H1 (cell line): ENCODE results near the gene SCAI. TPM values are rescaled to one million over a fixed set of nuclear protein-coding genes. Genes with fewer than 3 reads are reported as not detected.

Source experiments
- CTCF ChIA-PET: fragments of 300-600 bp; sonication (Branson Sonifier 250); formaldehyde crosslinking; loops from one replicate; lab custom pipeline; 2021; ENCODE audit not compliant: partially characterized antibody; lab: Charles Lee
- POLR2A ChIA-PET: fragments of 300-600 bp; sonication (Branson Sonifier 250); formaldehyde crosslinking; loops from one replicate; lab custom pipeline; 2021; ENCODE audit warnings: inconsistent platforms; ENCODE audit not compliant: partially characterized antibody; lab: Charles Lee
- DNase-seq, 2 experiments: peaks; one replicate each; pipeline versions ENCODE4 v3.0.0 to v3.0.0-alpha.2; 2010 to 2022; ENCODE audit warnings: low spot score in 2 of 2, low read depth in 1 of 2, mixed read lengths in 1 of 2
- FAIRE-seq: peaks from 2 replicates; lab custom pipeline; 2011; peaks lifted over from hg19 to GRCh38; lab: Jason Lieb, UNC
- H2AFZ ChIP-seq: 2 replicates; pipeline ENCODE4 v1.8.1; 2012; ENCODE audit warnings: low read length, inconsistent platforms
- H2AK5ac ChIP-seq: 2 replicates; pipeline ENCODE4 v1.6.1; 2013; ENCODE audit warnings: low read depth, low read length
- H2BK120ac ChIP-seq: replicated peaks from 2 replicates; pipeline ENCODE3; 2013; ENCODE audit warnings: low read depth, low read length, inconsistent platforms
- H2BK12ac ChIP-seq: 2 replicates; pipeline ENCODE4 v1.6.1; 2013; ENCODE audit warnings: low read depth, low read length
- H2BK15ac ChIP-seq: 2 replicates; pipeline ENCODE4 v1.6.1; 2013; ENCODE audit warnings: low read length
- H2BK20ac ChIP-seq: 2 replicates; pipeline ENCODE4 v1.6.1; 2013; ENCODE audit warnings: low read length
- H2BK5ac ChIP-seq: 2 replicates; pipeline ENCODE4 v1.6.1; 2013; ENCODE audit warnings: low read depth, low read length
- H3K14ac ChIP-seq: 2 replicates; pipeline ENCODE4 v1.6.1; 2013; ENCODE audit warnings: inconsistent platforms; ENCODE audit not compliant: insufficient read length
- H3K18ac ChIP-seq: 2 replicates; pipeline ENCODE4 v1.6.1; 2013; ENCODE audit warnings: low read length; ENCODE audit errors: extremely low read depth
- H3K23ac ChIP-seq: 2 replicates; pipeline ENCODE4 v1.6.1; 2013; ENCODE audit warnings: inconsistent platforms; ENCODE audit not compliant: insufficient read length
- H3K23me2 ChIP-seq: 2 replicates; pipeline ENCODE4 v1.6.1; 2013; ENCODE audit warnings: low read depth, low read length
- H3K27ac ChIP-seq: 2 replicates; pipeline ENCODE4 v1.6.1; 2011; ENCODE audit warnings: low read depth, low read length, inconsistent platforms
- H3K27me3 ChIP-seq, 4 experiments: replicated peaks in 1 of 4; 1 replicate in 1 of 4; 2 replicates in 3 of 4; pipeline versions ENCODE4 v1.6.1 to v1.8.1; 2011 to 2013; ENCODE audit warnings: low read length in 3 of 4, mild to moderate bottlenecking in 3 of 4, inconsistent platforms in 2 of 4, mixed read lengths in 2 of 4, moderate library complexity in 1 of 4; ENCODE audit not compliant: control insufficient read depth in 3 of 4, insufficient read depth in 3 of 4; ENCODE audit errors: extremely low read depth in 1 of 4
- H3K36me3 ChIP-seq, 4 experiments: 2 replicates each; pipeline versions ENCODE4 v1.6.1 to v1.8.1; 2011 to 2013; ENCODE audit warnings: mild to moderate bottlenecking in 4 of 4, low read length in 3 of 4, moderate library complexity in 2 of 4, control low read depth in 1 of 4, inconsistent platforms in 1 of 4; ENCODE audit not compliant: insufficient read depth in 4 of 4, control insufficient read depth in 2 of 4
- H3K4ac ChIP-seq: replicated peaks from 2 replicates; pipeline ENCODE3; 2013; ENCODE audit warnings: low read length, low read depth, mixed read lengths, inconsistent platforms; ENCODE audit not compliant: insufficient read length
- H3K4me1 ChIP-seq, 4 experiments: replicated peaks in 1 of 4; 1 replicate in 1 of 4; 2 replicates in 3 of 4; pipeline versions ENCODE4 v1.6.1 to v1.8.1; 2011 to 2013; ENCODE audit warnings: low read length in 3 of 4, inconsistent platforms in 2 of 4, mixed read lengths in 1 of 4; ENCODE audit not compliant: insufficient read depth in 4 of 4, control insufficient read depth in 3 of 4
- H3K4me2 ChIP-seq, 2 experiments: 2 replicates each; pipeline versions ENCODE4 v1.6.1 to v1.8.1; 2011 to 2013; ENCODE audit warnings: low read depth in 2 of 2, low read length in 2 of 2, control low read depth in 1 of 2, inconsistent platforms in 1 of 2, mild to moderate bottlenecking in 1 of 2; ENCODE audit not compliant: insufficient read depth in 1 of 2
- H3K4me3 ChIP-seq, 4 experiments: fragments of 200-600, 300-600 bp in 1 of 4; sonication (generic), shearing (Covaris generic), sonication (Bioruptor Twin) in 1 of 4; 2 replicates each; pipeline versions ENCODE4 v1.5.1 to v1.8.1; 2011 to 2016; ENCODE audit warnings: low read length in 4 of 4, low read depth in 3 of 4, control low read depth in 2 of 4, inconsistent platforms in 2 of 4, mild to moderate bottlenecking in 2 of 4, mixed read lengths in 1 of 4, moderate library complexity in 1 of 4; ENCODE audit not compliant: insufficient read depth in 2 of 4; ENCODE audit errors: extremely low read depth in 1 of 4
- H3K56ac ChIP-seq: replicated peaks from 2 replicates; pipeline ENCODE3; 2013; ENCODE audit warnings: low read depth, mild to moderate bottlenecking, mixed read lengths, low read length, inconsistent platforms; ENCODE audit not compliant: insufficient read length
- H3K79me1 ChIP-seq: 2 replicates; pipeline ENCODE4 v1.6.1; 2013; ENCODE audit warnings: low read depth, low read length, control low read depth
- H3K79me2 ChIP-seq, 2 experiments: 2 replicates each; pipeline versions ENCODE4 v1.6.1 to v1.8.1; 2012 to 2013; ENCODE audit warnings: low read length in 2 of 2, mild to moderate bottlenecking in 2 of 2, inconsistent platforms in 1 of 2; ENCODE audit not compliant: insufficient read depth in 2 of 2, control insufficient read depth in 1 of 2
- H3K9ac ChIP-seq, 4 experiments: replicated peaks in 1 of 4; 1 replicate in 1 of 4; 2 replicates in 3 of 4; pipeline versions ENCODE4 v1.6.1 to v1.8.1; 2011 to 2013; ENCODE audit warnings: low read depth in 3 of 4, low read length in 3 of 4, control low read depth in 2 of 4, mild to moderate bottlenecking in 2 of 4, moderate library complexity in 2 of 4, inconsistent platforms in 1 of 4; ENCODE audit errors: extremely low read depth in 1 of 4
- H3K9me3 ChIP-seq, 2 experiments: 2 replicates each; pipeline versions ENCODE4 v1.6.1 to v1.8.1; 2012 to 2013; ENCODE audit warnings: mild to moderate bottlenecking in 2 of 2, moderate library complexity in 2 of 2, control low read depth in 1 of 2, inconsistent platforms in 1 of 2, low read depth in 1 of 2, low read length in 1 of 2, mixed read lengths in 1 of 2; ENCODE audit not compliant: insufficient read depth in 2 of 2
- H4K20me1 ChIP-seq, 2 experiments: replicated peaks in 1 of 2; 2 replicates each; pipeline versions ENCODE3 to v1.8.1; 2011 to 2013; ENCODE audit warnings: inconsistent platforms in 2 of 2, low read length in 2 of 2, mild to moderate bottlenecking in 1 of 2; ENCODE audit not compliant: insufficient read depth in 2 of 2, control insufficient read depth in 1 of 2
- H4K5ac ChIP-seq: 2 replicates; pipeline ENCODE4 v1.6.1; 2013; ENCODE audit warnings: low read length, low read depth, mixed read lengths, inconsistent platforms; ENCODE audit not compliant: insufficient read length
- H4K8ac ChIP-seq: 2 replicates; pipeline ENCODE4 v1.8.0; 2013; ENCODE audit warnings: mild to moderate bottlenecking, moderate library complexity, low read length, inconsistent platforms; ENCODE audit not compliant: insufficient read depth; ENCODE audit errors: extremely low read depth
- H4K91ac ChIP-seq: replicated peaks from 2 replicates; pipeline ENCODE3; 2013; ENCODE audit warnings: low read length, mixed read lengths, inconsistent platforms; ENCODE audit not compliant: insufficient read length
- BRCA1 ChIP-seq: IDR thresholded peaks from 2 replicates; pipeline ENCODE4 v1.6.1; 2012; ENCODE audit warnings: low read depth, low read length, improper control_type of control experiment
- CREB1 ChIP-seq: IDR thresholded peaks from 2 replicates; pipeline ENCODE4 v1.6.1; 2012; ENCODE audit warnings: inconsistent platforms
- GTF2F1 ChIP-seq: IDR thresholded peaks from 2 replicates; pipeline ENCODE4 v1.6.1; 2012; ENCODE audit warnings: low read depth, low read length, improper control_type of control experiment, borderline replicate concordance
- HDAC2 ChIP-seq, 2 experiments: fragments of 300-600 bp in 1 of 2; sonication (generic) in 1 of 2; IDR thresholded peaks; 2 replicates each; pipeline ENCODE4 v1.6.1; 2011 to 2012; ENCODE audit warnings: low read depth in 2 of 2, low read length in 2 of 2, mild to moderate bottlenecking in 2 of 2, moderate library complexity in 2 of 2, borderline replicate concordance in 1 of 2, inconsistent platforms in 1 of 2
- HDAC6 ChIP-seq: IDR thresholded peaks from one replicate; pipeline ENCODE4 v1.7.1; 2012; ENCODE audit warnings: low read depth, mild to moderate bottlenecking, inconsistent platforms, low read length, moderate library complexity
- KDM4A ChIP-seq: IDR thresholded peaks from one replicate; pipeline ENCODE4 v1.7.1; 2012; ENCODE audit warnings: low read depth, mild to moderate bottlenecking, moderate library complexity, low read length, inconsistent platforms; ENCODE audit not compliant: severe bottlenecking
- RAD21 ChIP-seq, 2 experiments: IDR thresholded peaks in 1 of 2; conservative IDR thresholded peaks in 1 of 2; 2 replicates each; pipeline ENCODE4 v1.6.1; 2011; ENCODE audit warnings: low read depth in 2 of 2, low read length in 2 of 2, improper control_type of control experiment in 1 of 2, inconsistent platforms in 1 of 2, mild to moderate bottlenecking in 1 of 2, moderate library complexity in 1 of 2
- SIN3A ChIP-seq, 2 experiments: IDR thresholded peaks in 1 of 2; conservative IDR thresholded peaks in 1 of 2; 2 replicates each; pipeline ENCODE4 v1.6.1; 2011 to 2012; ENCODE audit warnings: low read length in 2 of 2, improper control_type of control experiment in 1 of 2, low read depth in 1 of 2, mild to moderate bottlenecking in 1 of 2
- USF2 ChIP-seq: IDR thresholded peaks from 2 replicates; pipeline ENCODE4 v1.6.1; 2011; ENCODE audit warnings: low read length, improper control_type of control experiment
- WGBS, 2 experiments: shearing (Covaris generic) in 1 of 2; methylation state at CpG; one replicate each; pipeline versions ENCODE4 v1.1.6 to v1.1.7; 2013 to 2015; ENCODE audit warnings: low lambda C conversion rate in 2 of 2, mixed read lengths in 2 of 2, inconsistent platforms in 1 of 2, low coverage in 1 of 2, missing lambda C conversion rate in 1 of 2; ENCODE audit not compliant: insufficient replicate concordance in 2 of 2, insufficient coverage in 1 of 2, insufficient read length in 1 of 2; ENCODE audit errors: extremely low coverage in 1 of 2, missing lambda C conversion rate in 1 of 2; 5-methylcytosine and 5-hydroxymethylcytosine counted together
- polyA plus RNA-seq, 7 experiments: library from polyadenylated mRNA; depleted of rRNA in 3 of 7; stranded (reverse) in 5 of 7; unstranded in 2 of 7; fragments of >200 nt in 5 of 7; fragments of 200-250 nt in 2 of 7; gene quantifications; 1 replicate in 5 of 7; 2 replicates in 1 of 7; 4 replicates in 1 of 7; pipeline versions ENCODE4 v1.2.1 to v1.2.3, GENCODE V29; 2011 to 2013; ENCODE audit warnings: missing spikeins in 2 of 7, mixed read lengths in 2 of 7
- total RNA-seq: library from RNA; stranded (reverse); fragmentation: NEBNext Ultra II Directional; extraction: Animal tissue kit (Norgen Biotek cat#: 25700); gene quantifications from 2 replicates; pipeline ENCODE4 v1.2.1, GENCODE V29; 2021
- TF ChIP-seq, protein P1 (sequence below): IDR thresholded peaks from 2 replicates; pipeline ENCODE4 v1.6.1; 2012; ENCODE audit warnings: inconsistent platforms

SCAI gene
- total and polyA plus RNA-seq, 2 of the 8 experiments (the other 6 are each of a cell fraction or from before 2014, with no cell fraction given): 6.4 to 19.8 TPM

DNA sequence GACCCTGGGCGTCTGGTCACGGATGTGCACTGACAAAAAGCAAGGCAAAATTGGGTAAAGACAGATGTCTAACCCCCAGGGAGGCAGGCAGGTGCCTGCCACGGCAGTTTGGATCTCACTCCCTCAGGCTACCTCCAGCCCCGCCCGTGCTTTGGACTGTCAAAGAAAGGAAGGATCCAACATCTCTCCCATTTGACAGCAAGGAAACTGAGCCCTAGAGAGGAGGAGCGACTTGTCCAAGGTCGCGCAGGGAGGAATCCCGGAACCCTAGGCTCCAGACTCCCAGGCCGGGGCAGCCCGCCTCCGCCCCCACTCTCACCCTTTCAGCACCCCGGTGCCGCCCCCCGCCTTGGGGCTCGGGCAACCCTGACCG lies 202.8 kb downstream of the SCAI start:
- 8% methylated on average over 11 of the region's 17 CpGs; no CpG with 5 or more reads in 1 of the 2 experiments for WGBS, 2 experiments
- peak overlapping the region; percentile 77 to 80 for H3K4me2 ChIP-seq
- H3K23me2 ChIP-seq: 0 out of 2 replicates have a peak, but pooled peaks cover 4% of the 10 kb centered on the region
- peak overlapping the region; percentile 42 to 70 (median 56) for H3K9ac ChIP-seq
- H3K14ac ChIP-seq: no peak overlapping the region
- H2AK5ac ChIP-seq: no peak overlapping the region
- no peaks in the 10 kb centered on the region for H4K20me1 ChIP-seq
- no peaks in the 10 kb centered on the region; a peak in 1 of 7 replicates for H3K27me3 ChIP-seq
- no peak overlapping the region for H2BK120ac ChIP-seq
- peak overlapping the region; percentile 68; the same call in 1 of the 2 replicates for H4K8ac ChIP-seq
- no peaks in the 10 kb centered on the region for H3K79me1 ChIP-seq
- FAIRE-seq: no peak
- 0 out of 2 replicates have a peak overlapping the region, but pooled peaks have one; percentile 55 for H3K18ac ChIP-seq
- H2BK5ac ChIP-seq: no peak overlapping the region; the same call in 1 of the 2 replicates
- ChIA-PET POLR2A (no interaction called here), CTCF (no interaction called here)
- no peak overlapping the region for H4K91ac ChIP-seq
- H3K9me3 ChIP-seq: no peaks in the 10 kb centered on the region
- H4K5ac ChIP-seq: no peak overlapping the region
- peak overlapping the region; percentile 58 to 89 (median 80) for H3K4me3 ChIP-seq
- H3K36me3 ChIP-seq: peaks cover 0 to 4% (median 0%) of the 10 kb centered on the region in 4 experiments; a peak in 1 of 8 replicates
- no peak overlapping the region for H3K56ac ChIP-seq
- peak overlapping the region; percentile 69; the same call in 1 of the 2 replicates for H3K27ac ChIP-seq
- no peaks in the 10 kb centered on the region for H3K79me2 ChIP-seq
- peaks cover 0 to 2% (median 0%) of the 10 kb centered on the region in 4 experiments; a peak in 2 of 7 replicates for H3K4me1 ChIP-seq
- H2BK20ac ChIP-seq: no peak overlapping the region
- H2AFZ ChIP-seq: no peak overlapping the region
- no peak overlapping the region for H2BK12ac ChIP-seq
- no peak overlapping the region for H3K4ac ChIP-seq
- H3K23ac ChIP-seq: no peak overlapping the region
- DNase-seq: no peak
- H2BK15ac ChIP-seq: no peak overlapping the region
- TF ChIP-seq USF2 (no peak), HDAC2 (IDR thresholded peaks at IDR 0.05; ENCODE audit: borderline replicate concordance in 1 of 2, low read depth in 2 of 2, low read length in 2 of 2) (peak in 1 of 2 experiments; percentile 36; a peak in 1 of 4 replicates), CREB1 (no peak), GTF2F1 (no peak), KDM4A (no peak), SIN3A (conservative IDR thresholded peaks at IDR 0.05 in 1 of 2, IDR thresholded peaks at IDR 0.05 in 1 of 2; ENCODE audit: low read depth in 1 of 2, low read length in 2 of 2) (peak; percentile 76 to 87; a peak in 3 of 4 replicates), HDAC6 (no peak), RAD21 (IDR thresholded peaks at IDR 0.05 in 1 of 2, conservative IDR thresholded peaks at IDR 0.05 in 1 of 2; ENCODE audit: low read depth in 2 of 2, low read length in 2 of 2) (no peak), BRCA1 (no peak)
- TF ChIP-seq, protein P1, sequence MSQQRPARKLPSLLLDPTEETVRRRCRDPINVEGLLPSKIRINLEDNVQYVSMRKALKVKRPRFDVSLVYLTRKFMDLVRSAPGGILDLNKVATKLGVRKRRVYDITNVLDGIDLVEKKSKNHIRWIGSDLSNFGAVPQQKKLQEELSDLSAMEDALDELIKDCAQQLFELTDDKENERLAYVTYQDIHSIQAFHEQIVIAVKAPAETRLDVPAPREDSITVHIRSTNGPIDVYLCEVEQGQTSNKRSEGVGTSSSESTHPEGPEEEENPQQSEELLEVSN: no peak
